Endothelial cell of umbilical vein (primary cell): ENCODE data around the gene RTL3. TPM values are rescaled to one million over a fixed set of nuclear protein-coding genes. Genes with fewer than 3 reads are reported as not detected.

ENCODE experiments used
- Bru-seq: library from RNA; stranded (reverse); fragments of 400-500 nt; gene quantifications from one replicate; lab custom pipeline; 2021; lab: Mats Ljungman, UMichigan
- BruChase-seq, 2 experiments: library from RNA; stranded (reverse); fragments of 400-500 nt; gene quantifications; one replicate each; lab custom pipeline; 2021; lab: Mats Ljungman, UMichigan
- BruUV-seq: library from RNA; stranded (reverse); fragments of 400-500 nt; replicated peaks from 2 replicates; lab custom pipeline; 2021; lab: Mats Ljungman, UMichigan
- CTCF ChIA-PET: fragments of 300-600, 350-600 bp; sonication (Branson Sonifier 250); formaldehyde crosslinking; loops from one replicate; lab custom pipeline; 2021; ENCODE audit warnings: antibody characterized with exemption, inconsistent platforms; lab: Charles Lee
- POLR2A ChIA-PET: fragments of 300-600, 350-600 bp; sonication (Branson Sonifier 250); formaldehyde crosslinking; loops from one replicate; lab custom pipeline; 2021; ENCODE audit warnings: antibody characterized with exemption, inconsistent platforms; lab: Charles Lee
- DNase-seq: peaks from one replicate; pipeline ENCODE4 v3.0.0-alpha.2; 2011; ENCODE audit warnings: low read depth, low spot score
- FAIRE-seq: peaks from 2 replicates; lab custom pipeline; 2011; peaks lifted over from hg19 to GRCh38; lab: Jason Lieb, UNC
- H2AFZ ChIP-seq: 2 replicates; pipeline ENCODE4 v1.6.0; 2012; ENCODE audit warnings: low read depth, low read length, control low read depth, inconsistent platforms
- H3K27ac ChIP-seq: 2 replicates; pipeline ENCODE4 v1.5.1; 2011; ENCODE audit warnings: low read depth, mild to moderate bottlenecking, control low read depth, low read length, moderate library complexity; ENCODE audit not compliant: insufficient read depth
- H3K27me3 ChIP-seq, 2 experiments: 2 replicates each; pipeline versions ENCODE4 v1.6.0 to v1.6.1; 2011; ENCODE audit warnings: low read length in 2 of 2, mixed read lengths in 1 of 2; ENCODE audit not compliant: control insufficient read depth in 2 of 2, insufficient read depth in 2 of 2
- H3K36me3 ChIP-seq, 2 experiments: 2 replicates in 1 of 2; 3 replicates in 1 of 2; pipeline ENCODE4 v1.5.1; 2011; ENCODE audit warnings: low read length in 2 of 2, mild to moderate bottlenecking in 1 of 2, moderate library complexity in 1 of 2; ENCODE audit not compliant: control insufficient read depth in 2 of 2, insufficient read depth in 2 of 2; ENCODE audit errors: extremely low read depth in 1 of 2
- H3K4me1 ChIP-seq: 3 replicates; pipeline ENCODE4 v1.5.1; 2011; ENCODE audit warnings: mild to moderate bottlenecking, low read length; ENCODE audit not compliant: control insufficient read depth, insufficient read depth; ENCODE audit errors: extremely low read depth
- H3K4me2 ChIP-seq: 2 replicates; pipeline ENCODE4 v1.6.1; 2011; ENCODE audit warnings: low read length, control low read depth, mixed read lengths; ENCODE audit not compliant: insufficient read depth
- H3K4me3 ChIP-seq, 3 experiments: fragments of 200-600 bp in 1 of 3; sonication (generic), shearing (Covaris generic) in 1 of 3; replicated peaks in 1 of 3; 2 replicates each; pipeline ENCODE4 v1.5.1; 2011 to 2016; ENCODE audit warnings: control low read depth in 3 of 3, low read length in 3 of 3, mild to moderate bottlenecking in 2 of 3, inconsistent platforms in 1 of 3, low read depth in 1 of 3, moderate library complexity in 1 of 3; ENCODE audit not compliant: insufficient read depth in 1 of 3
- H3K79me2 ChIP-seq: 2 replicates; pipeline ENCODE4 v1.6.0; 2012; ENCODE audit warnings: low read length, inconsistent platforms; ENCODE audit not compliant: control insufficient read depth, insufficient read depth
- H3K9ac ChIP-seq: replicated peaks from 2 replicates; pipeline ENCODE3; 2011; ENCODE audit warnings: low read length, control low read depth; ENCODE audit not compliant: insufficient read depth; ENCODE audit errors: extremely low read depth
- H3K9me1 ChIP-seq: replicated peaks from 3 replicates; pipeline ENCODE4 v1.6.0; 2011; ENCODE audit warnings: mild to moderate bottlenecking, low read length; ENCODE audit not compliant: control insufficient read depth, insufficient read depth; ENCODE audit errors: extremely low read depth
- H3K9me3 ChIP-seq: replicated peaks from 2 replicates; pipeline ENCODE4 v1.5.1; 2012; ENCODE audit warnings: low read length, inconsistent platforms; ENCODE audit not compliant: control insufficient read depth, insufficient read depth
- H4K20me1 ChIP-seq: replicated peaks from 2 replicates; pipeline ENCODE3; 2011; ENCODE audit warnings: mild to moderate bottlenecking, low read length; ENCODE audit not compliant: control insufficient read depth, insufficient read depth; ENCODE audit errors: extremely low read depth
- EZH2 ChIP-seq: IDR thresholded peaks from 2 replicates; pipeline ENCODE4 v1.6.1; 2012; ENCODE audit warnings: borderline replicate concordance, low read depth, mild to moderate bottlenecking, moderate library complexity, low read length, inconsistent platforms; ENCODE audit not compliant: severe bottlenecking
- FOS ChIP-seq: IDR thresholded peaks from 2 replicates; pipeline ENCODE4 v1.6.1; 2011; ENCODE audit warnings: mild to moderate bottlenecking, low read length, moderate library complexity, borderline replicate concordance; ENCODE audit not compliant: insufficient read depth
- GATA2 ChIP-seq: IDR thresholded peaks from 2 replicates; pipeline ENCODE4 v1.7.0; 2011; ENCODE audit warnings: low read depth, mild to moderate bottlenecking, moderate library complexity, mixed read lengths, low read length; ENCODE audit not compliant: insufficient read length, insufficient read depth
- JUN ChIP-seq: IDR thresholded peaks from 2 replicates; pipeline ENCODE4 v1.6.1; 2011; ENCODE audit warnings: borderline replicate concordance, low read depth; ENCODE audit not compliant: insufficient read length, insufficient read depth
- MYC ChIP-seq: IDR thresholded peaks from one replicate; pipeline ENCODE4 v1.6.1; 2011; ENCODE audit warnings: mild to moderate bottlenecking, low read depth, low read length
- POLR2A ChIP-seq: IDR thresholded peaks from 2 replicates; pipeline ENCODE4 v1.6.1; 2012; ENCODE audit warnings: low read depth, mild to moderate bottlenecking, control low read depth, low read length
- POLR2AphosphoS5 ChIP-seq: IDR thresholded peaks from 2 replicates; pipeline ENCODE4 v1.6.1; 2012; ENCODE audit warnings: low read depth, mild to moderate bottlenecking, control low read depth, low read length, moderate library complexity; ENCODE audit not compliant: insufficient read depth
- dilution Hi-C: fragments of 300-500 bp; cut with MboI; formaldehyde crosslinking; loops from one replicate; pipeline ENCODE4 v1.15.0; 2019; ENCODE audit warnings: low sequenced_read_pairs; ENCODE audit not compliant: extremely low pct_ligation_motif_present
- intact Hi-C: fragments of 100-400 bp; cut with micrococcal nuclease; formaldehyde crosslinking; loops from one replicate; pipeline ENCODE4 v1.10.0; 2022
- long read RNA-seq: library from polyadenylated mRNA; stranded (forward); transcript quantifications from one replicate; pipeline ENCODE4 v2.0.0, GENCODE V29; 2021
- polyA minus RNA-seq, 3 experiments: library from RNA; depleted of rRNA, polyadenylated mRNA; stranded (reverse); fragments of >200 nt; gene quantifications; 1 replicate in 1 of 3; 2 replicates in 2 of 3; pipeline ENCODE4 v1.2.3, GENCODE V29; 2011
- polyA plus RNA-seq, 4 experiments: library from polyadenylated mRNA; depleted of rRNA in 3 of 4; stranded (reverse) in 3 of 4; unstranded in 1 of 4; fragments of >200 nt; gene quantifications; 2 replicates each; pipeline versions ENCODE4 v1.2.1 to v1.2.3, GENCODE V29; 2011 to 2012; ENCODE audit warnings: missing spikeins in 1 of 4
- total RNA-seq: library from RNA; stranded (reverse); gene quantifications from 2 replicates; pipeline ENCODE4 v1.2.3, GENCODE V29; 2021
- TF ChIP-seq, protein P1 (sequence below), 2 donors: IDR thresholded peaks; 1 replicate in 1 of 2; 2 replicates in 1 of 2; pipeline ENCODE4 v1.5.1; 2011; ENCODE audit warnings: low read length in 2 of 2, mild to moderate bottlenecking in 2 of 2, moderate library complexity in 2 of 2, control low read depth in 1 of 2, inconsistent platforms in 1 of 2, low read depth in 1 of 2; ENCODE audit not compliant: insufficient read depth in 1 of 2; ENCODE audit errors: extremely low read depth in 1 of 2
- TF ChIP-seq, protein P2 (sequence below): IDR thresholded peaks from 2 replicates; pipeline ENCODE4 v1.6.1; 2011; ENCODE audit not compliant: insufficient read depth, insufficient read length

RTL3 gene, protein sequence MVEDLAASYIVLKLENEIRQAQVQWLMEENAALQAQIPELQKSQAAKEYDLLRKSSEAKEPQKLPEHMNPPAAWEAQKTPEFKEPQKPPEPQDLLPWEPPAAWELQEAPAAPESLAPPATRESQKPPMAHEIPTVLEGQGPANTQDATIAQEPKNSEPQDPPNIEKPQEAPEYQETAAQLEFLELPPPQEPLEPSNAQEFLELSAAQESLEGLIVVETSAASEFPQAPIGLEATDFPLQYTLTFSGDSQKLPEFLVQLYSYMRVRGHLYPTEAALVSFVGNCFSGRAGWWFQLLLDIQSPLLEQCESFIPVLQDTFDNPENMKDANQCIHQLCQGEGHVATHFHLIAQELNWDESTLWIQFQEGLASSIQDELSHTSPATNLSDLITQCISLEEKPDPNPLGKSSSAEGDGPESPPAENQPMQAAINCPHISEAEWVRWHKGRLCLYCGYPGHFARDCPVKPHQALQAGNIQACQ
- not detected in 2 replicates for total RNA-seq
- polyA plus RNA-seq, result 0.04 TPM in 1 of 2 replicates, not detected in the other
- polyA plus RNA-seq (2011; cell fraction: cytosol; rRNA removed), result 0.06 and 0.11 TPM in 2 replicates
- polyA plus RNA-seq (2011; cell fraction: nucleus; rRNA removed), result 0.07 TPM in 2 replicates
- polyA plus RNA-seq (2012), result 0.17 and 0.19 TPM in 2 replicates
- 0.10 and 0.11 TPM in 2 replicates for polyA minus RNA-seq
- polyA minus RNA-seq (2011; cell fraction: cytosol; rRNA and poly(A)+ RNA removed), result not detected
- not detected in 2 replicates for polyA minus RNA-seq (2011; cell fraction: nucleus; rRNA and poly(A)+ RNA removed)
- not detected for Bru-seq, nascent RNA
- percentile 18 among the genes with signal in this experiment for BruChase-seq, experiment 1, labeled RNA remaining after a 6-hour chase
- percentile 20 among the genes with signal in this experiment for BruChase-seq, experiment 2, labeled RNA remaining after a 2-hour chase
- long read RNA-seq, result 0 reads

DNA sequence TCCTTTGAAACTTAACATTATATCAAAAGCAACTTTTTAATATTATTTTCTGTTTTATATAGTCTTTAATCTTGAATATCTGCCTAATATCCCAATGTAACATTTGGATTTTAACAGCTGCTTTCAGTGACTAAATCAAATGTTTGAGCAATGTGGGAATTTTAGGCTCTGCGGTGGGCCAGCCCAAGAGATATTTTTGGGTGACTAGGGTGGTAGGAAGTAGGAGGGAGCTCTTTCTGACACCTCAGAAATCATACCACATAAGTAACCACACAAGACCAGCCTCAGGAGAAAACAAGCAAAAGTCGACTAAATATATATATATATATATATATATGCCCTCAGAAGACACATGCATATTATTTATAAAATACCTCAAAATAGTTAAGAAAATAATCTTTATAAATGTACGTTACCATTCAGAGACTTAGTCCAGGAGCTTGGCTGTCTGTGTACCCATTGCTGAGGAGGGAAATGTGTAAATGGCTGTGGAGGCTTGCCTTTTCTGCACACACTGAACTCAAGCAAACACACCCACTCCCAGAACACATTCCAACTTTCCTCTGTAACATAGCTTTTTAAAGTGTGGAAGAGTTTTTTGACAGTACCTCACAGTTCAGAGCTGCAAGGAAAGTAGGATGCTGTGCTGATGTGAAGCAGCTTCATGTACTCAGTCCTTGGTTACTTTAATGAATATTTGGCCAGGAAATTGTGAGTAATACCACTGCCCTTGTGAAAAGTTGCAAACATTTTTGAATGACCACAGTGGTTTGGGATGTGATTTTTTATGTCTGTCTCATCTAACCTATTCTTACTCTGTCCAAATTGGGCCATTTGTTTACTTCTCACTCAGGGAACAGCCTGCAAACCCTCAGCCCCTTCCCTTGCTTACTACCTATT lies at the start of gene RTL3:
Gene RTL3, minus strand, starts transcription at position 484 of the 900 bp plus-strand sequence. CDS start 908 bp downstream, outside the sequence.
- DNase-seq (peak; percentile 34), FAIRE-seq (peak; percentile 96)
- Histone ChIP-seq H2AFZ (no peak within 1 kb of the TSS), H3K27ac (no peak within 1 kb of the TSS), H3K4me3 (no peak within 1 kb of the TSS), H4K20me1 (no peaks in the 10 kb centered on the region), H3K4me2 (no peak within 1 kb of the TSS), H3K9ac (no peak within 1 kb of the TSS), H3K4me1 (peaks cover under 1% of the 10 kb centered on the region), H3K27me3 (no peaks in the 10 kb centered on the region), H3K9me3 (no peaks in the 10 kb centered on the region), H3K79me2 (no peaks in the 10 kb centered on the region), H3K36me3 (no peaks in the 10 kb centered on the region), H3K9me1 (no peaks in the 10 kb centered on the region)
- POLR2A ChIA-PET, result no interaction called here
- dilution Hi-C loops, result no loop called here
- CTCF ChIA-PET, result interaction anchor here (1.0 kb wide), 1 partner anchor 11 kb away, joined by 3 read pairs; no protein-coding TSS in a partner anchor
- BruUV-seq, result no TSS peak
- intact Hi-C loops, result no loop called here
- TF ChIP-seq POLR2AphosphoS5, result no peak
- TF ChIP-seq, protein P1, sequence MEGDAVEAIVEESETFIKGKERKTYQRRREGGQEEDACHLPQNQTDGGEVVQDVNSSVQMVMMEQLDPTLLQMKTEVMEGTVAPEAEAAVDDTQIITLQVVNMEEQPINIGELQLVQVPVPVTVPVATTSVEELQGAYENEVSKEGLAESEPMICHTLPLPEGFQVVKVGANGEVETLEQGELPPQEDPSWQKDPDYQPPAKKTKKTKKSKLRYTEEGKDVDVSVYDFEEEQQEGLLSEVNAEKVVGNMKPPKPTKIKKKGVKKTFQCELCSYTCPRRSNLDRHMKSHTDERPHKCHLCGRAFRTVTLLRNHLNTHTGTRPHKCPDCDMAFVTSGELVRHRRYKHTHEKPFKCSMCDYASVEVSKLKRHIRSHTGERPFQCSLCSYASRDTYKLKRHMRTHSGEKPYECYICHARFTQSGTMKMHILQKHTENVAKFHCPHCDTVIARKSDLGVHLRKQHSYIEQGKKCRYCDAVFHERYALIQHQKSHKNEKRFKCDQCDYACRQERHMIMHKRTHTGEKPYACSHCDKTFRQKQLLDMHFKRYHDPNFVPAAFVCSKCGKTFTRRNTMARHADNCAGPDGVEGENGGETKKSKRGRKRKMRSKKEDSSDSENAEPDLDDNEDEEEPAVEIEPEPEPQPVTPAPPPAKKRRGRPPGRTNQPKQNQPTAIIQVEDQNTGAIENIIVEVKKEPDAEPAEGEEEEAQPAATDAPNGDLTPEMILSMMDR (IDR thresholded peaks at IDR 0.05; ENCODE audit: extremely low read depth in 1 of 2, insufficient read depth in 1 of 2, low read depth in 1 of 2, low read length in 2 of 2), result no peak
- TF ChIP-seq JUN, result no peak
- TF ChIP-seq FOS, result no peak
- no peak for TF ChIP-seq GATA2
- TF ChIP-seq, protein P2, sequence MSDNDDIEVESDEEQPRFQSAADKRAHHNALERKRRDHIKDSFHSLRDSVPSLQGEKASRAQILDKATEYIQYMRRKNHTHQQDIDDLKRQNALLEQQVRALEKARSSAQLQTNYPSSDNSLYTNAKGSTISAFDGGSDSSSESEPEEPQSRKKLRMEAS, result no peak
- no peak for TF ChIP-seq POLR2A
- no peak for TF ChIP-seq EZH2
- TF ChIP-seq MYC, result no peak
